Fibroblast of villous mesenchyme (primary cell): ENCODE measurements around the gene XIRP2. TPM values are rescaled to one million over a fixed set of nuclear protein-coding genes. Genes with fewer than 3 reads are reported as not detected.

Experiments
- DNase-seq: peaks from one replicate; pipeline ENCODE4 v3.0.0-alpha.2; 2010; ENCODE audit warnings: low read depth
- H3K4me3 ChIP-seq: 2 replicates; pipeline ENCODE4 v1.5.1; 2011; ENCODE audit warnings: low read depth, mild to moderate bottlenecking, low read length
- CTCF ChIP-seq: IDR thresholded peaks from 2 replicates; pipeline ENCODE4 v1.5.1; 2012; ENCODE audit warnings: low read depth, mild to moderate bottlenecking, low read length; ENCODE audit not compliant: insufficient read depth
- total RNA-seq: library from RNA; depleted of rRNA; stranded (reverse); fragments of >200 nt; gene quantifications from 2 replicates; pipeline ENCODE4 v1.2.3, GENCODE V29; 2012

XIRP2 gene
- total RNA-seq, 1 donor, result under 0.01 TPM

DNA sequence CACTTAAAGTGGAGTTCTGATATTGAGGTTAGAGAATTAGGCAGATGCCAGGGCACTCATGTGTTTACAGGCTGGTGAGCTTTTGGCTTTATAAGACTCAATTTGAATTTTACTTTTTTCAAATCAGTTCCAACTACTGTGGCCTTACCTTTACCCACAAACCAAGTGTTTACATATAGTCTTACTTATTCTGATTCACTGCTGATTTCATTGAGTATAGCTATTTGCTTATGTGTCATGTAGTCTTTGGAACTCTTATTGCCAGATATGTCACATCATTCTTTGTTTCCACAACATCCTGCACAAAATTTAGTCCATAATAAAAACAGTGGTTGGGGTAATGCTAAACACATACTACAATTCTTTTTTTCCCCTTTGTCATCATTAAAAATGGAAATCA lies 96.5 kb downstream of the XIRP2 start:
- DNase-seq, result no peak
- H3K4me3 ChIP-seq, result no peak overlapping the region
- no peak for TF ChIP-seq CTCF

- no peak overlapping the region for H3K4me3 ChIP-seq
- no peak for DNase-seq
- TF ChIP-seq CTCF, result no peak
These were observed 106.5 kb downstream of the XIRP2 start for GRCh38 chr2:166994588-166995336.

DNA sequence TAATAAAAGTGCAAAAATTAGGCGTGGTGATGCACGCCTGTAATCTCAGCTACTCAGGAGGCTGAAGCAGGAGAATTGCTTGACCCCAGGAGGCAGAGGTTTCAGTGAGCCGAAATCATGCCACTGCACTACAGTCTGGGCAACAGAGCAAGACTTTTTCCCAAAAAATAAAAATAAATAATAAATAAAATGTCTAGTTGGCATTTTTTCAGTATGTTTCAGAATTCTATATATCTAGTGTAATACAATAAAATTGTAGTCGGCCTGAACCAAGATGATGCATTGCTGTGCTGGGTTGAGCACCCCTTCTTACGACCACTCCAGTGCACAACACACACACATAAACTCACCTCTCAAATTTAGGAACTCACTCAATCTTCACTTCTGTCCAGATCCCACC lies 108.2 kb downstream of the XIRP2 start:
- no peak for DNase-seq
- TF ChIP-seq CTCF, result no peak
- H3K4me3 ChIP-seq, result no peak overlapping the region

DNA sequence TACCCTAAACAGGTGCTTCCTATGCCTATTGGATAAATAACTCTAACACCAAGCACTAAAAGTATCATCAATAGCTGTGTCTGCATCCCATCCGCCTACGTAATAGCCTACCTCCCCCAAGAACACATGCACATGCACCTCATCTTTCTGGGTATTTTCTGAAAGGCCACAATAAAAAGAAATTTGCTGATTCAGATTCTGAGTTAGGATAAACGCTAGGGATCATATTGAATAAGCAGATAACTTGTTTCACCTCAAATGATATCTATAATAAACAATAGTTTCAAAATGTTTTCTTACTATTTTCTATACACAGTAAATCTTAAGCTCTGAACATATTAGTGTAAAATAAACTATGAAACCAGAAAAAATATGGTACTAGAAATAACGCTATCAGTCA lies 112.9 kb downstream of the XIRP2 start:
- no peak for DNase-seq
- H3K4me3 ChIP-seq, result no peak overlapping the region
- no peak for TF ChIP-seq CTCF

GRCh38 chr2:167005096-167005495 lies 116.8 kb downstream of the XIRP2 start:
- DNase-seq, result no peak
- H3K4me3 ChIP-seq, result no peak overlapping the region
- no peak for TF ChIP-seq CTCF

GRCh38 chr2:167013227-167013626 lies 124.9 kb downstream of the XIRP2 start:
- no peak overlapping the region for H3K4me3 ChIP-seq
- DNase-seq, result no peak
- no peak for TF ChIP-seq CTCF

DNA sequence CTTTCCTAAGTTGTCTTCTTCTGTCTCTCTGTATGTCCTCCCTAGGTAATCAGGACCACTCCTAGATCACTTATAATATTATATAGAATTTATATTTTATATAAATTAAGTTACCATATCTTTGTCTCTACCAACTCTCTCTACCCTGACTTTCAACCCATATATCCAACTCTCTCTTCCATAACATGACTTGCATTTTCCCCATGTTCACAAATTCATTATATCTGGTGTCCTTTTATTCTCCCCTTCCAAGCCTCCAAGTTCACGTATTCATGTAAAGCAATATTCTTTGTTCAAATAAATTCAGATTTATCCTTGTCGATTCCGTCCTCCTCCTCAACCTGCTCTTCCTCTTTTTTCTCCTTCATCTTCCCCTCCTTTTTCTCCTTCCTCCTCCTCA lies 127.5 kb downstream of the XIRP2 start:
- no peak overlapping the region for H3K4me3 ChIP-seq
- DNase-seq, result no peak
- no peak for TF ChIP-seq CTCF
